ENCODE results near the gene GFRA4. TPM values are rescaled to one million over a fixed set of nuclear protein-coding genes. Genes with fewer than 3 reads are reported as not detected.

The GFRA4 gene
- total RNA-seq, 1 experiment from 2014 or later: not detected

GRCh38 chr20:3693376-3693775 lies 30.2 kb upstream of the GFRA4 start:
- Histone ChIP-seq H3K27me3 (ENCODE audit: insufficient read depth, low read depth) (peaks cover 8% of the 10 kb centered on the region; the same call in 1 of the 2 replicates), H4K20me1 (ENCODE audit: insufficient read depth) (no peaks in the 10 kb centered on the region), H2AFZ (no peak overlapping the region), H3K4me1 (replicated peaks; ENCODE audit: insufficient read depth) (no peaks in the 10 kb centered on the region), H3K9me2 (ENCODE audit: insufficient read depth) (no peaks in the 10 kb centered on the region), H3K9me3 (ENCODE audit: insufficient read depth, low read depth) (peaks cover 4% of the 10 kb centered on the region; the same call in 1 of the 2 replicates), H3F3A (ENCODE audit: insufficient read depth, low read depth) (no peaks in the 10 kb centered on the region), H3K36me3 (ENCODE audit: low read depth) (no peaks in the 10 kb centered on the region), H3K4me2 (no peak overlapping the region), H3K4me3 (no peak overlapping the region), H3K27ac (no peak overlapping the region), H3K79me2 (ENCODE audit: low read depth) (no peaks in the 10 kb centered on the region)
- DNase-seq: no peak
- CTCF ChIA-PET: no interaction called here
- no TSS peak for BruUV-seq (replicated peaks)
- POLR2A ChIA-PET (ENCODE audit: unreplicated experiment): no interaction called here
- intact Hi-C loops (cut with micrococcal nuclease; ENCODE audit: unreplicated experiment): no loop called here
- no peak for TF ChIP-seq CTCF (conservative IDR thresholded peaks at IDR 0.05)

- Histone ChIP-seq H3K36me3 (ENCODE audit: low read depth) (no peaks in the 10 kb centered on the region), H2AFZ (no peak overlapping the region), H3K4me2 (no peak overlapping the region), H4K20me1 (ENCODE audit: insufficient read depth) (no peaks in the 10 kb centered on the region), H3K79me2 (ENCODE audit: low read depth) (no peaks in the 10 kb centered on the region), H3K27ac (no peak overlapping the region), H3K9me3 (ENCODE audit: insufficient read depth, low read depth) (peaks cover 4% of the 10 kb centered on the region; the same call in 1 of the 2 replicates), H3K9me2 (ENCODE audit: insufficient read depth) (no peaks in the 10 kb centered on the region), H3K4me3 (no peak overlapping the region), H3F3A (ENCODE audit: insufficient read depth, low read depth) (no peaks in the 10 kb centered on the region), H3K27me3 (ENCODE audit: insufficient read depth, low read depth) (peaks cover 3% of the 10 kb centered on the region; the same call in 1 of the 2 replicates), H3K4me1 (replicated peaks; ENCODE audit: insufficient read depth) (no peaks in the 10 kb centered on the region)
- POLR2A ChIA-PET (ENCODE audit: unreplicated experiment): no interaction called here
- DNase-seq: no peak
- no TSS peak for BruUV-seq (replicated peaks)
- TF ChIP-seq EZH2 (IDR thresholded peaks at IDR 0.05; ENCODE audit: low read depth) (no peak), CTCF (conservative IDR thresholded peaks at IDR 0.05) (no peak)
- intact Hi-C loops (cut with micrococcal nuclease; ENCODE audit: unreplicated experiment): no loop called here
- CTCF ChIA-PET: interaction anchor here (0.6 kb wide), 1 partner anchor 126 kb away, joined by 5 read pairs; no protein-coding TSS in a partner anchor
Measured at GRCh38 chr20:3692706-3693294, 29.6 kb upstream of the GFRA4 start.

GRCh38 chr20:3691897-3692296 lies 28.7 kb upstream of the GFRA4 start:
- no peaks in the 10 kb centered on the region for H3K9me2 ChIP-seq (ENCODE audit: insufficient read depth)
- no peak overlapping the region for H3K27ac ChIP-seq
- H4K20me1 ChIP-seq (ENCODE audit: insufficient read depth): no peaks in the 10 kb centered on the region
- intact Hi-C loops (cut with micrococcal nuclease; ENCODE audit: unreplicated experiment): no loop called here
- no peaks in the 10 kb centered on the region for H3K36me3 ChIP-seq (ENCODE audit: low read depth)
- H2AFZ ChIP-seq: no peak overlapping the region
- peaks cover 7% of the 10 kb centered on the region; the same call in 1 of the 2 replicates for H3K27me3 ChIP-seq (ENCODE audit: insufficient read depth, low read depth)
- H3K4me2 ChIP-seq: no peak overlapping the region
- CTCF ChIA-PET: interaction anchor here (0.6 kb wide), 1 partner anchor 127 kb away, joined by 5 read pairs; no protein-coding TSS in a partner anchor
- no TSS peak for BruUV-seq (replicated peaks)
- no peak for DNase-seq
- no peaks in the 10 kb centered on the region for H3F3A ChIP-seq (ENCODE audit: insufficient read depth, low read depth)
- H3K4me3 ChIP-seq: no peak overlapping the region
- no peaks in the 10 kb centered on the region for H3K4me1 ChIP-seq (replicated peaks; ENCODE audit: insufficient read depth)
- H3K9me3 ChIP-seq (ENCODE audit: insufficient read depth, low read depth): peaks cover 4% of the 10 kb centered on the region; the same call in 1 of the 2 replicates
- TF ChIP-seq CTCF (conservative IDR thresholded peaks at IDR 0.05) (no peak), EZH2 (IDR thresholded peaks at IDR 0.05; ENCODE audit: low read depth) (no peak)
- POLR2A ChIA-PET (ENCODE audit: unreplicated experiment): no interaction called here
- no peaks in the 10 kb centered on the region for H3K79me2 ChIP-seq (ENCODE audit: low read depth)

Data from PC-9 (cell line).